Keratinocyte (primary cell): ENCODE measurements around the gene ZBTB20. TPM values are rescaled to one million over a fixed set of nuclear protein-coding genes. Genes with fewer than 3 reads are reported as not detected.

ENCODE experiments used
- DNase-seq: peaks from one replicate; pipeline ENCODE4 v3.0.0-alpha.2; 2011; ENCODE audit warnings: low read depth, missing footprints, low spot score
- FAIRE-seq: peaks from 2 replicates; lab custom pipeline; 2011; peaks lifted over from hg19 to GRCh38; lab: Jason Lieb, UNC
- H2AFZ ChIP-seq: 2 replicates; pipeline ENCODE4 v1.6.0; 2012; ENCODE audit warnings: low read length, control low read depth, inconsistent platforms; ENCODE audit not compliant: control insufficient read depth
- H3K27ac ChIP-seq: 2 replicates; pipeline ENCODE4 v1.5.1; 2011; ENCODE audit warnings: low read length; ENCODE audit not compliant: control insufficient read depth, insufficient read depth
- H3K27me3 ChIP-seq: 3 replicates; pipeline ENCODE4 v1.6.0; 2011; ENCODE audit warnings: low read length; ENCODE audit not compliant: control insufficient read depth, insufficient read depth; ENCODE audit errors: extremely low read depth
- H3K36me3 ChIP-seq, 2 experiments: 2 replicates in 1 of 2; 3 replicates in 1 of 2; pipeline ENCODE4 v1.5.1; 2011; ENCODE audit warnings: low read length in 2 of 2, mild to moderate bottlenecking in 1 of 2; ENCODE audit not compliant: control insufficient read depth in 2 of 2, insufficient read depth in 2 of 2; ENCODE audit errors: extremely low read depth in 1 of 2
- H3K4me1 ChIP-seq: 3 replicates; pipeline ENCODE4 v1.5.1; 2011; ENCODE audit warnings: low read length; ENCODE audit not compliant: control insufficient read depth, insufficient read depth; ENCODE audit errors: extremely low read depth
- H3K4me2 ChIP-seq: 3 replicates; pipeline ENCODE4 v1.6.0; 2011; ENCODE audit warnings: low read depth, low read length; ENCODE audit not compliant: control insufficient read depth, insufficient read depth; ENCODE audit errors: extremely low read depth
- H3K4me3 ChIP-seq, 3 experiments: fragments of 200-600 bp in 1 of 3; sonication (generic) in 1 of 3; 2 replicates in 2 of 3; 3 replicates in 1 of 3; pipeline ENCODE4 v1.5.1; 2011 to 2016; ENCODE audit warnings: low read length in 3 of 3, mild to moderate bottlenecking in 3 of 3, control low read depth in 2 of 3, inconsistent platforms in 1 of 3, low read depth in 1 of 3, mixed read lengths in 1 of 3, mixed run types in 1 of 3, moderate library complexity in 1 of 3; ENCODE audit not compliant: control insufficient read depth in 2 of 3, insufficient read depth in 2 of 3; ENCODE audit errors: extremely low read depth in 1 of 3
- H3K79me2 ChIP-seq: 2 replicates; pipeline ENCODE4 v1.6.0; 2012; ENCODE audit warnings: low read length; ENCODE audit not compliant: control insufficient read depth, insufficient read depth
- H3K9ac ChIP-seq: 3 replicates; pipeline ENCODE4 v1.6.0; 2011; ENCODE audit warnings: low read length; ENCODE audit not compliant: control insufficient read depth, insufficient read depth; ENCODE audit errors: extremely low read depth
- H3K9me1 ChIP-seq: 3 replicates; pipeline ENCODE4 v1.6.0; 2011; ENCODE audit warnings: low read length; ENCODE audit not compliant: control insufficient read depth, insufficient read depth; ENCODE audit errors: extremely low read depth
- H3K9me3 ChIP-seq: 2 replicates; pipeline ENCODE4 v1.5.1; 2012; ENCODE audit warnings: low read depth, low read length; ENCODE audit not compliant: control insufficient read depth
- H4K20me1 ChIP-seq: 3 replicates; pipeline ENCODE4 v1.6.0; 2011; ENCODE audit warnings: low read length; ENCODE audit not compliant: control insufficient read depth, insufficient read depth; ENCODE audit errors: extremely low read depth
- CTCF ChIP-seq, 3 experiments: IDR thresholded peaks in 1 of 3; conservative IDR thresholded peaks in 1 of 3; optimal IDR thresholded peaks in 1 of 3; 2 replicates in 2 of 3; 3 replicates in 1 of 3; pipeline versions ENCODE3 to v1.5.1; 2011; ENCODE audit warnings: low read length in 3 of 3, mild to moderate bottlenecking in 3 of 3, moderate library complexity in 2 of 3, control low read depth in 1 of 3, inconsistent platforms in 1 of 3; ENCODE audit not compliant: insufficient read depth in 2 of 3; ENCODE audit errors: extremely low read depth in 1 of 3
- EZH2 ChIP-seq: IDR thresholded peaks from one replicate; pipeline ENCODE4 v1.6.1; 2012; ENCODE audit warnings: inconsistent platforms, mild to moderate bottlenecking, low read length, moderate library complexity
- dilution Hi-C: fragments of 300-500 bp; cut with MboI; formaldehyde crosslinking; loops from one replicate; pipeline ENCODE4 v1.7.0; 2020; ENCODE audit warnings: low sequenced_read_pairs; ENCODE audit not compliant: extremely low pct_ligation_motif_present
- polyA plus RNA-seq, 5 experiments: library from polyadenylated mRNA; depleted of rRNA in 3 of 5; stranded (reverse) in 3 of 5; stranded (forward) in 1 of 5; unstranded in 1 of 5; fragments of >200 nt; gene quantifications; 1 replicate in 1 of 5; 2 replicates in 3 of 5; 3 replicates in 1 of 5; pipeline versions ENCODE4 v1.2.1 to v1.2.3, GENCODE V29; 2011 to 2012; ENCODE audit warnings: missing spikeins in 2 of 5, low read depth in 1 of 5, low replicate concordance in 1 of 5

The ZBTB20 gene
- polyA plus RNA-seq, 1 donor (not counting 4 experiments of a cell fraction or from before 2014, with no cell fraction given): 0.52 TPM

GRCh38 chr3:114838025-114838424 is 309.1 kb downstream of the ZBTB20 start:
- Histone ChIP-seq H3K4me1 (peaks cover 6% of the 10 kb centered on the region), H3K27me3 (no peaks in the 10 kb centered on the region), H3K9ac (no peak overlapping the region), H3K9me1 (no peaks in the 10 kb centered on the region), H3K27ac (no peak overlapping the region), H3K36me3 (no peaks in the 10 kb centered on the region), H2AFZ (no peak overlapping the region), H4K20me1 (no peaks in the 10 kb centered on the region), H3K4me3 (no peak overlapping the region), H3K79me2 (no peaks in the 10 kb centered on the region), H3K4me2 (no peak overlapping the region), H3K9me3 (no peaks in the 10 kb centered on the region)
- TF ChIP-seq EZH2 (no peak), CTCF (optimal IDR thresholded peaks at IDR 0.05 in 1 of 3, IDR thresholded peaks at IDR 0.05 in 1 of 3, conservative IDR thresholded peaks at IDR 0.05 in 1 of 3; ENCODE audit: extremely low read depth in 1 of 3, insufficient read depth in 2 of 3, low read length in 3 of 3) (no peak)
- no peak for FAIRE-seq
- dilution Hi-C loops: no loop called here
- DNase-seq: no peak

GRCh38 chr3:114834175-114834940 is 312.7 kb downstream of the ZBTB20 start:
- Histone ChIP-seq H3K9me1 (no peaks in the 10 kb centered on the region), H3K27ac (no peak overlapping the region), H3K27me3 (no peaks in the 10 kb centered on the region), H2AFZ (no peak overlapping the region), H3K9ac (no peak overlapping the region), H3K36me3 (no peaks in the 10 kb centered on the region), H3K4me2 (no peak overlapping the region), H3K79me2 (no peaks in the 10 kb centered on the region), H4K20me1 (no peaks in the 10 kb centered on the region), H3K9me3 (no peaks in the 10 kb centered on the region), H3K4me1 (no peaks in the 10 kb centered on the region), H3K4me3 (no peak overlapping the region)
- FAIRE-seq (no peak), DNase-seq (no peak)
- no peak for TF ChIP-seq CTCF (optimal IDR thresholded peaks at IDR 0.05 in 1 of 3, IDR thresholded peaks at IDR 0.05 in 1 of 3, conservative IDR thresholded peaks at IDR 0.05 in 1 of 3; ENCODE audit: extremely low read depth in 1 of 3, insufficient read depth in 2 of 3, low read length in 3 of 3)
- TF ChIP-seq EZH2: no peak
- dilution Hi-C loops: no loop called here
